HepG2 (cell line): Measurements from ENCODE around the gene PDE2A. TPM values are rescaled to one million over a fixed set of nuclear protein-coding genes. Genes with fewer than 3 reads are reported as not detected.

Experiments
- ATAC-seq: fragments of 200-7000 bp; cut with Tn5 transposase; 3 replicates; pipeline ENCODE4 v1.9.1; 2020; ENCODE audit warnings: mild to moderate bottlenecking, moderate library complexity
- BruUV-seq: library from RNA; stranded (reverse); fragments of 400-500 nt; replicated peaks from 2 replicates; lab custom pipeline; 2021; lab: Mats Ljungman, UMichigan
- CTCF ChIA-PET: fragments of 300-600 bp; formaldehyde crosslinking; extraction: SDS; loops from one replicate; lab custom pipeline; 2021; ENCODE audit warnings: low total read pairs, inconsistent platforms, low intra/inter-chr PET ratio; lab: Yijun Ruan, JAX
- POLR2A ChIA-PET: fragments of 350-600 bp; sonication (Branson Sonifier 250); formaldehyde crosslinking; loops from one replicate; lab custom pipeline; 2020; ENCODE audit warnings: antibody characterized with exemption, inconsistent platforms; lab: Yijun Ruan, JAX
- DNase-seq: peaks from one replicate; pipeline ENCODE4 v3.0.0-alpha.2; 2015; ENCODE audit warnings: low spot score
- FAIRE-seq: peaks from 3 replicates; lab custom pipeline; 2011; peaks lifted over from hg19 to GRCh38; lab: Jason Lieb, UNC
- H2AFZ ChIP-seq: one replicate; pipeline ENCODE4 v1.6.1; 2011; ENCODE audit warnings: low read length, inconsistent platforms
- H3K27ac ChIP-seq: fragments of 300-600 bp; 3 replicates; pipeline ENCODE4 v1.8.0; 2011; ENCODE audit warnings: mixed run types, mild to moderate bottlenecking, mixed read lengths, low read length, inconsistent platforms; ENCODE audit not compliant: insufficient read depth; ENCODE audit errors: extremely low read length
- H3K27me3 ChIP-seq, 2 experiments: fragments of 200-600 bp in 1 of 2; 2 replicates in 1 of 2; 3 replicates in 1 of 2; pipeline versions ENCODE4 v1.6.0 to v1.8.0; 2011; ENCODE audit warnings: low read length in 2 of 2, mild to moderate bottlenecking in 2 of 2, moderate library complexity in 2 of 2, inconsistent platforms in 1 of 2; ENCODE audit not compliant: insufficient read depth in 2 of 2, control insufficient read depth in 1 of 2
- H3K36me3 ChIP-seq, 2 experiments: fragments of 200-600 bp in 1 of 2; replicated peaks in 1 of 2; 2 replicates in 1 of 2; 3 replicates in 1 of 2; pipeline versions ENCODE4 v1.5.1 to v1.8.0; 2011; ENCODE audit warnings: low read length in 2 of 2, inconsistent platforms in 1 of 2; ENCODE audit not compliant: insufficient read depth in 2 of 2, control insufficient read depth in 1 of 2
- H3K4me1 ChIP-seq: 2 replicates; pipeline ENCODE4 v1.5.1; 2012; ENCODE audit warnings: low read length, inconsistent platforms; ENCODE audit not compliant: insufficient read depth
- H3K4me2 ChIP-seq: 2 replicates; pipeline ENCODE4 v1.6.0; 2011; ENCODE audit warnings: low read depth, low read length, inconsistent platforms
- H3K4me3 ChIP-seq, 3 experiments: fragments of 200-600 bp in 1 of 3; sonication (generic), shearing (Covaris generic) in 1 of 3; replicated peaks in 1 of 3; 2 replicates each; pipeline ENCODE4 v1.5.1; 2011 to 2016; ENCODE audit warnings: low read length in 3 of 3, inconsistent platforms in 2 of 3, low read depth in 2 of 3, mild to moderate bottlenecking in 2 of 3, control low read depth in 1 of 3, mixed read lengths in 1 of 3; ENCODE audit not compliant: insufficient read depth in 1 of 3
- H3K79me2 ChIP-seq: one replicate; pipeline ENCODE4 v1.6.1; 2011; ENCODE audit warnings: low read length, inconsistent platforms; ENCODE audit not compliant: insufficient read depth
- H3K9ac ChIP-seq: 2 replicates; pipeline ENCODE4 v1.6.0; 2011; ENCODE audit warnings: mild to moderate bottlenecking, low read depth, low read length, inconsistent platforms; ENCODE audit not compliant: insufficient read depth
- H3K9me3 ChIP-seq: 2 replicates; pipeline ENCODE4 v1.5.1; 2012; ENCODE audit warnings: mild to moderate bottlenecking, low read length
- H4K20me1 ChIP-seq: 2 replicates; pipeline ENCODE4 v1.6.0; 2011; ENCODE audit warnings: inconsistent platforms, mild to moderate bottlenecking, low read length, moderate library complexity; ENCODE audit not compliant: insufficient read depth
- CTCF ChIP-seq: sonication (generic); formaldehyde crosslinking; IDR thresholded peaks from 2 replicates; pipeline ENCODE4 v1.5.0; 2020; ENCODE audit warnings: mild to moderate bottlenecking, missing genetic modification reagents, moderate library complexity
- FOXM1 ChIP-seq: sonication (generic); formaldehyde crosslinking; IDR thresholded peaks from 2 replicates; pipeline ENCODE4 v1.5.0; 2020; ENCODE audit warnings: missing genetic modification reagents
- HMGA1 ChIP-seq: sonication (generic); formaldehyde crosslinking; conservative IDR thresholded peaks from 2 replicates; pipeline ENCODE4 v1.4.0; 2020; ENCODE audit warnings: missing genetic modification reagents
- LRRFIP1 ChIP-seq: sonication (generic); formaldehyde crosslinking; conservative IDR thresholded peaks from 2 replicates; pipeline ENCODE4 v1.4.0; 2020; ENCODE audit warnings: missing genetic modification reagents
- MEF2D ChIP-seq: sonication (generic); formaldehyde crosslinking; IDR thresholded peaks from 2 replicates; pipeline ENCODE4 v1.5.1; 2020; ENCODE audit warnings: mild to moderate bottlenecking, missing genetic modification reagents
- POLR2AphosphoS2 ChIP-seq: IDR thresholded peaks from 2 replicates; pipeline ENCODE4 v1.6.1; 2011; ENCODE audit warnings: low read depth, low read length, improper control_type of control experiment
- RARA ChIP-seq: IDR thresholded peaks from 2 replicates; pipeline ENCODE4 v1.6.1; 2016; ENCODE audit warnings: missing genetic modification reagents, missing compliant biosample characterization
- SAP130 ChIP-seq: IDR thresholded peaks from 2 replicates; pipeline ENCODE4 v1.6.1; 2016; ENCODE audit warnings: low read depth
- SATB2 ChIP-seq: sonication (generic); formaldehyde crosslinking; IDR thresholded peaks from 2 replicates; pipeline ENCODE4 v1.5.0; 2020; ENCODE audit warnings: missing genetic modification reagents
- ZBTB21 ChIP-seq: sonication (generic); formaldehyde crosslinking; IDR thresholded peaks from 2 replicates; pipeline ENCODE4 v1.4.0; 2020; ENCODE audit warnings: missing genetic modification reagents
- ZFP36 ChIP-seq: fragments of 150-350 bp; IDR thresholded peaks from 2 replicates; pipeline ENCODE4 v1.6.1; 2018; ENCODE audit warnings: borderline replicate concordance, low read length, low read depth; ENCODE audit not compliant: partially characterized antibody
- ZFYVE20 ChIP-seq: sonication (generic); formaldehyde crosslinking; IDR thresholded peaks from 2 replicates; pipeline ENCODE4 v1.8.0; 2023; ENCODE audit warnings: low read depth, mild to moderate bottlenecking, moderate library complexity, missing genetic modification reagents, borderline replicate concordance
- ZNF746 ChIP-seq: sonication (generic); formaldehyde crosslinking; IDR thresholded peaks from 2 replicates; pipeline ENCODE4 v1.8.0; 2022; ENCODE audit warnings: mild to moderate bottlenecking, missing genetic modification reagents
- WGBS: methylation state at CpG from one replicate; pipeline ENCODE4 v1.1.6; 2017; ENCODE audit warnings: low lambda C conversion rate; 5-methylcytosine and 5-hydroxymethylcytosine counted together
- in situ Hi-C: cut with HindIII; loops from 2 replicates; pipeline ENCODE4 v1.10.0; 2017; ENCODE audit warnings: low pct_unique_long_range_greater_than_20kb; ENCODE audit not compliant: extremely low pct_ligation_motif_present
- intact Hi-C: fragments of 100-400 bp; cut with micrococcal nuclease; formaldehyde crosslinking; loops from one replicate; pipeline ENCODE4 v1.10.0; 2022; ENCODE audit not compliant: unreplicated experiment
- polyA plus RNA-seq, 8 experiments: library from polyadenylated mRNA; depleted of rRNA in 3 of 8; stranded (reverse) in 7 of 8; unstranded in 1 of 8; fragments of >200 nt; fragmentation: Illumina TruSeq in 4 of 8; extraction: Trizol in 4 of 8; gene quantifications; 2 replicates each; pipeline versions ENCODE4 v1.2.1 to v1.2.3, GENCODE V29; 2011 to 2016; ENCODE audit warnings: low read depth in 4 of 8, missing spikeins in 1 of 8, mixed read lengths in 1 of 8; ENCODE audit not compliant: insufficient read depth in 1 of 8
- total RNA-seq, 5 experiments: library from RNA; depleted of rRNA; stranded (reverse); fragments of >200 nt; fragmentation: Illumina TruSeq; extraction: Trizol; gene quantifications; 2 replicates each; pipeline ENCODE4 v1.2.3, GENCODE V29; 2016; ENCODE audit warnings: low read depth in 1 of 5
- TF ChIP-seq, protein P1 (sequence below): sonication (generic); formaldehyde crosslinking; conservative IDR thresholded peaks from 2 replicates; pipeline ENCODE4 v1.4.0; 2020; ENCODE audit warnings: missing genetic modification reagents
- TF ChIP-seq, protein P2 (sequence below): IDR thresholded peaks from 2 replicates; pipeline ENCODE4 v1.6.1; 2016; ENCODE audit warnings: mild to moderate bottlenecking, missing biosample characterization, missing genetic modification reagents

The PDE2A gene
- total and polyA plus RNA-seq, 2 of the 13 experiments (the other 11 are each of a cell fraction or from before 2014, with no cell fraction given) = 3.1 TPM; not detected in 1

DNA sequence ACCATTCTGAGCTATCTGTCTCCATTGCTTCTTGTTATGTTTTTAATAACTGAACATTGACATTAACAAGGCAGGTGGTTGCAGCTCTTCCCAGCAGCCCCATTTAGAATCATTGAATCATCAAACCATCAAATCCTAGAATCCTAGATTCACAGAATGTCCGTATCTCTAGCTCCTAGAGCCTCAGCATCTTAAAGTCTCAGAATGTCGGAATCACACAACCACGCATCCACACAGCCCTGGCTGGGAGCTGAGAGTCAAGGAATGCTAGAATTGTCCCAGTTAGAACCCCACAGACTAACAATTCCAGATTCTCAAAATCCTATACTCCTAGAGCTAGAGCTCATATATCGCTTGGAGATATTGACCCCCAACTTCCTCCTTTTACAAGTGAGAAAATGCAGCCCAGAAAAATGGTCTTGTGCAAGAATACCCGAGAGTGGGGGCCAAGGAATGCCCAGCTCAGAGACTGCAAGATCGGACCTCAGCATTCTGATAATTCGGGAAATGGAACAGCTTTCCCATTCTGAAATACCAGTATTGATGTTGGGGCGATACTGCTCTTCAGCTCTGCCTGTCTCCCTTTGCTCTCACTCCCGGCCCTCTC lies 38.8 kb downstream of the PDE2A start (continued):
- TF ChIP-seq, protein P1, sequence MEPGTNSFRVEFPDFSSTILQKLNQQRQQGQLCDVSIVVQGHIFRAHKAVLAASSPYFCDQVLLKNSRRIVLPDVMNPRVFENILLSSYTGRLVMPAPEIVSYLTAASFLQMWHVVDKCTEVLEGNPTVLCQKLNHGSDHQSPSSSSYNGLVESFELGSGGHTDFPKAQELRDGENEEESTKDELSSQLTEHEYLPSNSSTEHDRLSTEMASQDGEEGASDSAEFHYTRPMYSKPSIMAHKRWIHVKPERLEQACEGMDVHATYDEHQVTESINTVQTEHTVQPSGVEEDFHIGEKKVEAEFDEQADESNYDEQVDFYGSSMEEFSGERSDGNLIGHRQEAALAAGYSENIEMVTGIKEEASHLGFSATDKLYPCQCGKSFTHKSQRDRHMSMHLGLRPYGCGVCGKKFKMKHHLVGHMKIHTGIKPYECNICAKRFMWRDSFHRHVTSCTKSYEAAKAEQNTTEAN (CRISPR knock-in tag) = no peak
- TF ChIP-seq CTCF (CRISPR knock-in tag) (no peak), FOXM1 (CRISPR knock-in tag) (no peak), ZFYVE20 (CRISPR knock-in tag) (no peak), SAP130 (CRISPR knock-in tag) (no peak), ZNF746 (no peak)

- Histone ChIP-seq H3K4me2 (no peak overlapping the region), H3K79me2 (no peaks in the 10 kb centered on the region), H3K27ac (no peak overlapping the region), H3K4me1 (no peaks in the 10 kb centered on the region), H3K27me3 (peaks cover 25 to 93% of the 10 kb centered on the region in 2 experiments), H3K9ac (no peak overlapping the region), H3K9me3 (no peaks in the 10 kb centered on the region), H2AFZ (no peak overlapping the region), H3K36me3 (no peaks in the 10 kb centered on the region), H3K4me3 (no peak overlapping the region), H4K20me1 (no peaks in the 10 kb centered on the region)
- ATAC-seq (no peak), FAIRE-seq (no peak), DNase-seq (no peak)
- in situ Hi-C loops = no loop called here
- ChIA-PET POLR2A (no interaction called here), CTCF (no interaction called here)
- intact Hi-C loops = no loop called here
- BruUV-seq = no TSS peak
- 0% methylated on average over 5 of the region's 7 CpGs for WGBS
- TF ChIP-seq MEF2D (no peak), ZBTB21 (CRISPR knock-in tag) (no peak), HMGA1 (CRISPR knock-in tag) (no peak), SAP130 (CRISPR knock-in tag) (no peak), POLR2AphosphoS2 (no peak), SATB2 (CRISPR knock-in tag) (no peak), RARA (CRISPR knock-in tag) (no peak), LRRFIP1 (CRISPR knock-in tag) (no peak), ZFP36 (no peak)
- TF ChIP-seq, protein P2, sequence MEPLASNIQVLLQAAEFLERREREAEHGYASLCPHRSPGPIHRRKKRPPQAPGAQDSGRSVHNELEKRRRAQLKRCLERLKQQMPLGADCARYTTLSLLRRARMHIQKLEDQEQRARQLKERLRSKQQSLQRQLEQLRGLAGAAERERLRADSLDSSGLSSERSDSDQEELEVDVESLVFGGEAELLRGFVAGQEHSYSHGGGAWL (CRISPR knock-in tag) = no peak
These were observed 39.6 kb downstream of the PDE2A start for GRCh38 chr11:72634472-72635095.
